HCT116 (cell line): Measurements from ENCODE around the gene ZNF133. TPM values are rescaled to one million over a fixed set of nuclear protein-coding genes. Genes with fewer than 3 reads are reported as not detected.

Source experiments
- ATAC-seq: fragments of 200-7000 bp; cut with Tn5 transposase; 2 replicates; pipeline ENCODE4 v1.9.1; 2020; ENCODE audit warnings: mild to moderate bottlenecking, moderate library complexity
- BruUV-seq: library from RNA; stranded (reverse); fragments of 400-500 nt; replicated peaks from 2 replicates; lab custom pipeline; 2021; lab: Mats Ljungman, UMichigan
- CTCF ChIA-PET: fragments of 300-600 bp; sonication (Branson Sonifier 250); formaldehyde crosslinking; loops from one replicate; lab custom pipeline; 2021; ENCODE audit warnings: antibody characterized with exemption; lab: Charles Lee
- POLR2A ChIA-PET: fragments of 300-600, 350-600 bp; sonication (Branson Sonifier 250); formaldehyde crosslinking; loops from one replicate; lab custom pipeline; 2021; ENCODE audit warnings: antibody characterized with exemption; lab: Charles Lee
- RAD21 ChIA-PET, 2 experiments: fragments of 300-600 bp; sonication (Branson Sonifier 250); formaldehyde crosslinking; loops; one replicate each; lab custom pipeline; 2023; ENCODE audit warnings: low total read pairs in 2 of 2; ENCODE audit not compliant: uncharacterized antibody in 2 of 2, unreplicated experiment in 2 of 2, low non-redundant PET in 1 of 2; lab: Charles Lee
- DNase-seq: peaks from one replicate; pipeline ENCODE4 v3.0.0-alpha.2; 2010; ENCODE audit warnings: low read depth, low spot score
- H2AFZ ChIP-seq: fragments of 200-600 bp; shearing (Covaris generic), sonication (generic); 2 replicates; pipeline ENCODE4 v1.6.1; 2017; ENCODE audit warnings: low read depth, mixed run types, mixed read lengths, antibody characterized with exemption, low read length; ENCODE audit not compliant: poor library complexity, severe bottlenecking
- H3K27ac ChIP-seq: 2 replicates; pipeline ENCODE4 v1.5.1; 2012; ENCODE audit warnings: low read depth, low read length
- H3K27me3 ChIP-seq: fragments of 200-600 bp; sonication (generic); 2 replicates; pipeline ENCODE4 v1.6.1; 2016; ENCODE audit warnings: mixed run types, low read length, mixed read lengths; ENCODE audit not compliant: insufficient read depth
- H3K36me3 ChIP-seq, 2 experiments: fragments of 200-500 bp in 1 of 2; fragments of 200-600 bp in 1 of 2; sonication (Bioruptor generic) in 1 of 2; sonication (generic) in 1 of 2; 2 replicates each; pipeline versions ENCODE4 v1.5.1 to v1.6.1; 2014 to 2016; ENCODE audit warnings: low read length in 2 of 2, inconsistent platforms in 1 of 2, mixed read lengths in 1 of 2, mixed run types in 1 of 2; ENCODE audit not compliant: insufficient read depth in 2 of 2, control insufficient read depth in 1 of 2
- H3K4me1 ChIP-seq, 2 experiments: fragments of 200-600 bp in 1 of 2; sonication (generic) in 1 of 2; 2 replicates each; pipeline versions ENCODE4 v1.5.1 to v1.6.1; 2012 to 2017; ENCODE audit warnings: low read length in 2 of 2, inconsistent platforms in 1 of 2, mild to moderate bottlenecking in 1 of 2, mixed read lengths in 1 of 2, mixed run types in 1 of 2, moderate library complexity in 1 of 2; ENCODE audit not compliant: insufficient read depth in 2 of 2, control insufficient read depth in 1 of 2
- H3K4me2 ChIP-seq: fragments of 200-600 bp; sonication (generic); 2 replicates; pipeline ENCODE4 v1.6.1; 2017; ENCODE audit warnings: mixed run types, low read length, mixed read lengths
- H3K4me3 ChIP-seq, 2 experiments: fragments of 200-600 bp in 1 of 2; sonication (generic) in 1 of 2; replicated peaks in 1 of 2; 2 replicates each; pipeline ENCODE4 v1.5.1; 2011 to 2016; ENCODE audit warnings: low read length in 2 of 2, control low read depth in 1 of 2, low read depth in 1 of 2, mild to moderate bottlenecking in 1 of 2, mixed read lengths in 1 of 2, mixed run types in 1 of 2
- H3K79me2 ChIP-seq: fragments of 200-600 bp; sonication (generic); 2 replicates; pipeline ENCODE4 v1.6.1; 2017; ENCODE audit warnings: mild to moderate bottlenecking, mixed run types, low read length, moderate library complexity, mixed read lengths; ENCODE audit not compliant: insufficient read depth
- H3K9ac ChIP-seq: fragments of 200-600 bp; sonication (generic); 2 replicates; pipeline ENCODE4 v1.6.1; 2016; ENCODE audit warnings: low read length, mixed read lengths
- H3K9me2 ChIP-seq: fragments of 200-600 bp; sonication (generic), shearing (Covaris generic); 2 replicates; pipeline ENCODE4 v1.6.1; 2017; ENCODE audit warnings: mixed run types, mild to moderate bottlenecking, moderate library complexity; ENCODE audit not compliant: insufficient read depth
- H3K9me3 ChIP-seq, 2 experiments: fragments of 200-500 bp in 1 of 2; fragments of 200-600 bp in 1 of 2; sonication (Bioruptor generic) in 1 of 2; sonication (generic) in 1 of 2; 2 replicates each; pipeline ENCODE4 v1.6.1; 2014 to 2017; ENCODE audit warnings: low read length in 2 of 2, mixed read lengths in 2 of 2, inconsistent platforms in 1 of 2, low read depth in 1 of 2, mild to moderate bottlenecking in 1 of 2, mixed run types in 1 of 2, moderate library complexity in 1 of 2; ENCODE audit not compliant: control insufficient read depth in 1 of 2, insufficient read depth in 1 of 2
- H4K20me1 ChIP-seq: fragments of 200-600 bp; sonication (generic), shearing (Covaris generic); 2 replicates; pipeline ENCODE4 v1.6.1; 2017; ENCODE audit warnings: mixed run types, mild to moderate bottlenecking, moderate library complexity; ENCODE audit not compliant: insufficient read depth
- CBX3 ChIP-seq: IDR thresholded peaks from 2 replicates; pipeline ENCODE4 v1.6.1; 2012; ENCODE audit warnings: low read depth
- CEBPB ChIP-seq: IDR thresholded peaks from 2 replicates; pipeline ENCODE4 v1.6.1; 2012; ENCODE audit warnings: low read depth
- EGR1 ChIP-seq: IDR thresholded peaks from 2 replicates; pipeline ENCODE4 v1.6.1; 2012; ENCODE audit warnings: low read depth
- ELF1 ChIP-seq: IDR thresholded peaks from 2 replicates; pipeline ENCODE4 v1.6.1; 2012; ENCODE audit warnings: low read depth, borderline replicate concordance
- JUND ChIP-seq: IDR thresholded peaks from 2 replicates; pipeline ENCODE4 v1.6.1; 2012
- POLR2A ChIP-seq: IDR thresholded peaks from 2 replicates; pipeline ENCODE4 v1.7.0; 2011; ENCODE audit warnings: borderline replicate concordance; ENCODE audit not compliant: insufficient read depth, insufficient read length; ENCODE audit errors: extremely low read depth
- RAD21 ChIP-seq: IDR thresholded peaks from 2 replicates; pipeline ENCODE4 v1.6.1; 2012; ENCODE audit warnings: low read depth, mild to moderate bottlenecking
- REST ChIP-seq: IDR thresholded peaks from 2 replicates; pipeline ENCODE4 v1.6.1; 2012; ENCODE audit warnings: low read depth
- SRF ChIP-seq: IDR thresholded peaks from 2 replicates; pipeline ENCODE4 v1.6.1; 2012; ENCODE audit warnings: low read depth
- YY1 ChIP-seq: IDR thresholded peaks from 2 replicates; pipeline ENCODE4 v1.6.1; 2011; ENCODE audit warnings: low read length, low read depth, moderate library complexity, mild to moderate bottlenecking; ENCODE audit not compliant: insufficient replicate concordance; ENCODE audit errors: extremely low read depth
- ZFX ChIP-seq: fragments of 450-650 bp; IDR thresholded peaks from 2 replicates; pipeline ENCODE4 v1.6.1; 2017
- ZNF274 ChIP-seq: fragments of 200-500 bp; sonication (Bioruptor generic); IDR thresholded peaks from 2 replicates; pipeline ENCODE4 v1.6.1; 2014; ENCODE audit warnings: mild to moderate bottlenecking, low read depth, low read length, inconsistent platforms
- intact Hi-C: fragments of 100-400 bp; cut with micrococcal nuclease; formaldehyde crosslinking; loops from 2 replicates; pipeline ENCODE4 v1.10.0; 2022
- total RNA-seq: library from RNA; stranded (reverse); gene quantifications from one replicate; pipeline ENCODE4 v1.2.1, GENCODE V29; 2021; ENCODE audit not compliant: unreplicated experiment

The ZNF133 gene
- total RNA-seq, 1 experiment from 2014 or later: 9.3 TPM

GRCh38 chr20:18267815-18268214, 20.5 kb upstream of the ZNF133 start (continued):
- TF ChIP-seq REST (no peak), ZFX (no peak), CEBPB (no peak), EGR1 (no peak), RAD21 (no peak), POLR2A (no peak), ZNF274 (no peak), SRF (no peak), YY1 (no peak), CBX3 (no peak)
- TF ChIP-seq, all 23 proteins: peak for 0

- no peak for DNase-seq
- H3K9me2 ChIP-seq: no peaks in the 10 kb centered on the region
- no peak for TF ChIP-seq REST
- no peak for TF ChIP-seq ELF1
- TF ChIP-seq JUND: no peak
- H3K79me2 ChIP-seq: no peaks in the 10 kb centered on the region
- H3K9ac ChIP-seq: no peak overlapping the region
- no peak overlapping the region for H3K4me2 ChIP-seq
- H3K36me3 ChIP-seq: no peaks in the 10 kb centered on the region
- no peak for ATAC-seq
- intact Hi-C loops: loop anchor here (10.0 kb wide), 2 partner anchors 276 to 306 kb away; partner anchors contain the start of genes MGME1 and SNX5
- no peaks in the 10 kb centered on the region for H3K9me3 ChIP-seq
- no peaks in the 10 kb centered on the region for H4K20me1 ChIP-seq
- ChIA-PET CTCF (no interaction called here), POLR2A (no interaction called here), RAD21 (no interaction called here)
- no peaks in the 10 kb centered on the region for H3K4me1 ChIP-seq
- H3K4me3 ChIP-seq: no peak overlapping the region
- no peak overlapping the region for H2AFZ ChIP-seq
- H3K27me3 ChIP-seq: no peaks in the 10 kb centered on the region
- H3K27ac ChIP-seq: no peak overlapping the region
- no TSS peak for BruUV-seq
These were observed 17.2 kb upstream of the ZNF133 start for GRCh38 chr20:18271160-18271559.
